ENCODE data around the gene WIPF1.
A peak's percentile ranks its signal among the peaks of the same experiment; 100 is the strongest.

Gene WIPF1

DNA sequence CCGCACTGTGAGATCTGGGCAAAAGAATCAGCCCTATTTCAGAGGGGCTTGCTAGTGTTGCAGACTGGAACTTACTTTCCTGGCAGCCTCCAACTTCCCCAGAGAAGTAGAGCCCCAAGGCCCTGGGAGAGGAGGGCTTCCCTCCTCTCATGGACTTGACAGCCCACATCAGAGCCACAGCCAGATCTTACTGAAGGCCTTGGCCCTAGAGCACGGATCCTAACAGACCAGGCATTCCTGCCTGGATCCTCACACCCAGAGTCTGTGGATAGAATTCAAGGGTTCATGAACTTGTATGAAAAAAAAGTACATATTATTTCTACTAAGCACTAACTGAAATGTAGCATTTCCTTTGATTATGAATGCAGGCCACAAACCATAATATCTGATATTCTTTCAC, 8.3 kb downstream of the WIPF1 start:
- peaks cover 12% of the 10 kb centered on the region for H3F3A ChIP-seq (ENCODE audit: control insufficient read depth, insufficient read depth)
- H3K9me3 ChIP-seq (ENCODE audit: control insufficient read depth, insufficient read depth, low read length): no peaks in the 10 kb centered on the region
- H3K4me1 ChIP-seq (ENCODE audit: control insufficient read depth, low read length): peaks cover 54% of the 10 kb centered on the region
- no peaks in the 10 kb centered on the region for H3K9me2 ChIP-seq (replicated peaks; ENCODE audit: control insufficient read depth, low read length)
- H3K36me3 ChIP-seq (ENCODE audit: control insufficient read depth, low read length): peaks cover 88% of the 10 kb centered on the region
- H3K4me2 ChIP-seq (ENCODE audit: low read length): peak overlapping the region; percentile 7; the same call in 1 of the 2 replicates
- no peak overlapping the region for H3K27ac ChIP-seq (ENCODE audit: low read depth, low read length)
- no peak for TF ChIP-seq EZH2phosphoT487 (IDR thresholded peaks at IDR 0.05; ENCODE audit: borderline replicate concordance, low read length)
- TF ChIP-seq, protein P1, sequence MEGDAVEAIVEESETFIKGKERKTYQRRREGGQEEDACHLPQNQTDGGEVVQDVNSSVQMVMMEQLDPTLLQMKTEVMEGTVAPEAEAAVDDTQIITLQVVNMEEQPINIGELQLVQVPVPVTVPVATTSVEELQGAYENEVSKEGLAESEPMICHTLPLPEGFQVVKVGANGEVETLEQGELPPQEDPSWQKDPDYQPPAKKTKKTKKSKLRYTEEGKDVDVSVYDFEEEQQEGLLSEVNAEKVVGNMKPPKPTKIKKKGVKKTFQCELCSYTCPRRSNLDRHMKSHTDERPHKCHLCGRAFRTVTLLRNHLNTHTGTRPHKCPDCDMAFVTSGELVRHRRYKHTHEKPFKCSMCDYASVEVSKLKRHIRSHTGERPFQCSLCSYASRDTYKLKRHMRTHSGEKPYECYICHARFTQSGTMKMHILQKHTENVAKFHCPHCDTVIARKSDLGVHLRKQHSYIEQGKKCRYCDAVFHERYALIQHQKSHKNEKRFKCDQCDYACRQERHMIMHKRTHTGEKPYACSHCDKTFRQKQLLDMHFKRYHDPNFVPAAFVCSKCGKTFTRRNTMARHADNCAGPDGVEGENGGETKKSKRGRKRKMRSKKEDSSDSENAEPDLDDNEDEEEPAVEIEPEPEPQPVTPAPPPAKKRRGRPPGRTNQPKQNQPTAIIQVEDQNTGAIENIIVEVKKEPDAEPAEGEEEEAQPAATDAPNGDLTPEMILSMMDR (IDR thresholded peaks at IDR 0.05; ENCODE audit: low read depth, low read length, poor library complexity, severe bottlenecking): no peak
- peaks cover 98% of the 10 kb centered on the region for H3K79me2 ChIP-seq (ENCODE audit: control insufficient read depth, low read length)
- H3K27me3 ChIP-seq (ENCODE audit: control insufficient read depth, low read length): no peaks in the 10 kb centered on the region
- 0 out of 2 replicates have a peak, but pooled peaks cover 5% of the 10 kb centered on the region for H4K20me1 ChIP-seq (ENCODE audit: control insufficient read depth, insufficient read depth, low read depth, low read length)
- no peak overlapping the region for H3K4me3 ChIP-seq (ENCODE audit: low read length)

DNA sequence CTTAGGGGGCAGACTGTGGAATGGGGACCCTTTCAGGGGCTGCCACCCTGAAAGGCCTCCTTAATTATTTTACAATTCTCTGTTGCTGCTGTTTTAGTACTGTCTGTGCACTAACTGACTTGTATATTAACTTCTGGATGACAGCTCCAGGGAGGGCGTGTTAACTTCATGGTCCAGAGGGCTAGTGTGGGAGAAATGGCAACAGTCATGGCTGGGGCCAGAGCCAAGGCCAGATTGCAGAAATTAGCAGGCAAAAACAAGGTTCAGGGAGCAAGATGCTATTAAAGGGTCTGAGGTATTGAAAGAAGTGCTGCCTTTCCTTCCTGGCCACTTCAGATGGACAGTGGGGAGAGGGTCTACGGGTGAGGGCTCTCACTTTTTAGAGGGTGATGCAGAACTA, 9.1 kb downstream of the WIPF1 start:
- no peak overlapping the region for H3K4me2 ChIP-seq (ENCODE audit: low read length)
- no peak for TF ChIP-seq EZH2phosphoT487 (IDR thresholded peaks at IDR 0.05; ENCODE audit: borderline replicate concordance, low read length)
- TF ChIP-seq, protein P1 (IDR thresholded peaks at IDR 0.05; ENCODE audit: low read depth, low read length, poor library complexity, severe bottlenecking): no peak
- H3K4me3 ChIP-seq (ENCODE audit: low read length): no peak overlapping the region

DNA sequence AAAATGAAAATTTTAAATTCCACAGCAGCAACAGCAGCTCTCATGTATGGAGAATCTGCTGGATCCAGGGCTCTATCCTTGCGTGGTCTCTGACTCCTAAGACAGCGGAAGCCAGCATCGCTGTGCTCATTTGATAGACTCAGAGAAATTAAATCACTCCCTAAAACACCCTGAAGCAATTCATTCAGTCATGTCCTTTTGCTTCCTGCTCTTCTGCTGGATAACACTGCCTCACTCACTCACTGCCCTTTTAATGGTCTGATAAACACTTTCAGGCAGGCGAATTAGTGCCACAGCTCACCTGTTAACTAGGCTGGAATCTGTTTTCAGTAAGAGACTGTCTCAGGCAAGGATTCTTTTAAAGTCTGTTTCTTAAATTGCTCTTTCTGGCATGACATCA, 10.0 kb downstream of the WIPF1 start:
- H3K4me2 ChIP-seq (ENCODE audit: low read length): no peak overlapping the region
- peaks cover 46% of the 10 kb centered on the region for H3K4me1 ChIP-seq (ENCODE audit: control insufficient read depth, low read length)
- peaks cover 99% of the 10 kb centered on the region for H3K79me2 ChIP-seq (ENCODE audit: control insufficient read depth, low read length)

More for the DNA sequence above, 9.1 kb downstream of the WIPF1 start:
- Histone ChIP-seq H3K9me3 (ENCODE audit: control insufficient read depth, insufficient read depth, low read length) (no peaks in the 10 kb centered on the region), H3K4me1 (ENCODE audit: control insufficient read depth, low read length) (peaks cover 48% of the 10 kb centered on the region), H3K79me2 (ENCODE audit: control insufficient read depth, low read length) (peaks cover 99% of the 10 kb centered on the region), H3K36me3 (ENCODE audit: control insufficient read depth, low read length) (peaks cover 89% of the 10 kb centered on the region), H3K27ac (ENCODE audit: low read depth, low read length) (no peak overlapping the region), H4K20me1 (ENCODE audit: control insufficient read depth, insufficient read depth, low read depth, low read length) (0 out of 2 replicates have a peak, but pooled peaks cover 5% of the 10 kb centered on the region), H3K27me3 (ENCODE audit: control insufficient read depth, low read length) (no peaks in the 10 kb centered on the region), H3F3A (ENCODE audit: control insufficient read depth, insufficient read depth) (peaks cover 5% of the 10 kb centered on the region), H3K9me2 (replicated peaks; ENCODE audit: control insufficient read depth, low read length) (no peaks in the 10 kb centered on the region)

More for the DNA sequence above, 10.0 kb downstream of the WIPF1 start:
- Histone ChIP-seq H3K27me3 (ENCODE audit: control insufficient read depth, low read length) (no peaks in the 10 kb centered on the region), H4K20me1 (ENCODE audit: control insufficient read depth, insufficient read depth, low read depth, low read length) (0 out of 2 replicates have a peak, but pooled peaks cover 5% of the 10 kb centered on the region), H3K9me2 (replicated peaks; ENCODE audit: control insufficient read depth, low read length) (no peaks in the 10 kb centered on the region), H3K36me3 (ENCODE audit: control insufficient read depth, low read length) (peaks cover 91% of the 10 kb centered on the region), H3K9me3 (ENCODE audit: control insufficient read depth, insufficient read depth, low read length) (no peaks in the 10 kb centered on the region), H3F3A (ENCODE audit: control insufficient read depth, insufficient read depth) (no peaks in the 10 kb centered on the region), H3K27ac (ENCODE audit: low read depth, low read length) (no peak overlapping the region), H3K4me3 (ENCODE audit: low read length) (no peak overlapping the region)
- TF ChIP-seq, protein P1 (IDR thresholded peaks at IDR 0.05; ENCODE audit: low read depth, low read length, poor library complexity, severe bottlenecking): no peak
- no peak for TF ChIP-seq EZH2phosphoT487 (IDR thresholded peaks at IDR 0.05; ENCODE audit: borderline replicate concordance, low read length)
